ENCODE measurements around the gene PRELID1.
"Not testable (repeated sequence)": the region's sequence is repeated elsewhere in the genome, so short reads cannot be mapped to it uniquely, and the experiment has no call there.

The PRELID1 gene, protein sequence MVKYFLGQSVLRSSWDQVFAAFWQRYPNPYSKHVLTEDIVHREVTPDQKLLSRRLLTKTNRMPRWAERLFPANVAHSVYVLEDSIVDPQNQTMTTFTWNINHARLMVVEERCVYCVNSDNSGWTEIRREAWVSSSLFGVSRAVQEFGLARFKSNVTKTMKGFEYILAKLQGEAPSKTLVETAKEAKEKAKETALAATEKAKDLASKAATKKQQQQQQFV

DNA sequence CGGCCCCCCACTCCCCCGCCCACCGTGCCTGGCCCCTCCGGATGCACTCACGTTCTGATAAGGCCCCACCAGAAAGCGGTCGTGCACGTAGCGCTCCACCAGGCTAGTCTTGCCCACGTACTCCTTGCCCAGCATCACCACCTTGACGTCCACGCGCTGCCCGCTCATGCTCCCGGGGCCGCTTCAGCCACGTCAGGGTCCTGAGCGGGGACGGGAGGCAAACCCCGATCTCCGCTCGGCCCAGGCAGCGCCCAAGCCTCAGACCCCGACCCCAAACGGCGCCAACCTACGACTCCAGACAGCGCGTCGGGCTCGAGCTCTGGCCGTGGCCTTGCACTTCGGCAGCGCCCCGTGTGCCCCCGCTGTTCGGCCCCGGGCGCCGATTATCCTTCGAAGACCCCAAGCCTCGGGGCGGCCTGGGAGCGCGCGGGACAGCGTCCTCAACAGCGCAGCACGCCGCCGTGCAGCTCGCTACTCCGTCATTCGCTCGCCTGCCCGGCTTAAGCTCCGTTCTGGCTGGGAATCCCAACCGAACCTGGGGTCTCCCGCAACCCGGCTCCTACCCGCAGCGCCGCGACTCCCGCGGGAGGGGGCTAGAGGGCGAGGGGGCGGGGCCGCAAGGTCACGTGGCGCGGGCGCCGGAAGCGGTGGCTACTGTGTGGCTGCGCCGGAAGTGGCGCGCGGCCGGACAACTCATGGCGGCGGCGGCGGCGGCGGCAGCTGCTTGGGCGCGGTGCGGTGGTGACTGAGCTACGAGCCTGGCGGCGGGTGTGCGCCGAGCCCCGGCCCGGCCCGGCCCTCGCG, at the start of gene PRELID1, which contains the start of gene RAB24:
Gene PRELID1 (plus strand): TSS at position 679 of the 804 bp plus-strand sequence. CDS start 187 bp downstream, outside the sequence.
Gene RAB24 (minus strand): TSS at position 599 of the 804 bp plus-strand sequence. CDS start 431 bp downstream, at position 168.
- peak; percentile 90 for DNase-seq

GRCh38 chr5:177256296-177256695, 47.3 kb upstream of the PRELID1 start:
- DNase-seq, result no peak

DNA sequence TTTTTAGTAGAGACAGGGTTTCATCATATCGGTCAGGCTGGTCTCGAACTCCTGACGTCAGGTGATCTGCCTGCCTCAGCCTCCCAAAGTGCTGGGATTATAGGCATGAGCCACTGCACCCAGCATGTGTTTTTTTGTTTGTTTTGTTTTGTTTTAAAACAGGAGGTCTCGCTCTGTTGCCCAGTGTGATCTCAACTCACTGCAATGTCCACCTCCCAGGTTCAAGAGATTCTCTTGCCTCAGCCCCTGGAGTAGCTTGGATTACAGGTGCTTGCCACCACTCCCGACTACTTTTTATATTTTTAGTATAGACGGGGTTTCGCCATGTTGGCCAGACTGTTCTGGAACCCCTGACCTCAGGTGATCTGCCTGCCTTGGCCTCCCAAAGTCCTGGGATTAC, 44.9 kb upstream of the PRELID1 start:
- DNase-seq, result not testable (repeated sequence)

GRCh38 chr5:177260961-177261360, 42.6 kb upstream of the PRELID1 start:
- no peak for DNase-seq

DNA sequence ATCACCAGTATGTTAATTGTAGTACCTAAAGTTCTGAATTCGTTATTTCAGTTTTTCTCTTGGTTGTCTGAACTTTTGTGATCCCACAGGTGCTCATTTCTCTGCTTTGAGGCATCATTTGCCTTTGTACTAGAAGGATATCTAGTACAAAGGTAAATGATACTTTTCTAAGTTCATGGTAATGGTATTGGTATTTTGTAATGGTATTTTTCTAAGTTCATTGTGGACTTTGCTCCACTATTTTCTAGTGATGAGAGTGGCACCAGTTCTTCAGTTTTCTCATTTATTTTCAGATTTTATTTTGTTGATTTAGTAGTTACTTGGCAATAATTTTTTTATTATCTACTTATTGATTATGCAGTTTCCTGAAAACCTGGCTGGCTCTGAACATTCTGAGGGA, 42.1 kb upstream of the PRELID1 start:
- DNase-seq, result no peak

DNA sequence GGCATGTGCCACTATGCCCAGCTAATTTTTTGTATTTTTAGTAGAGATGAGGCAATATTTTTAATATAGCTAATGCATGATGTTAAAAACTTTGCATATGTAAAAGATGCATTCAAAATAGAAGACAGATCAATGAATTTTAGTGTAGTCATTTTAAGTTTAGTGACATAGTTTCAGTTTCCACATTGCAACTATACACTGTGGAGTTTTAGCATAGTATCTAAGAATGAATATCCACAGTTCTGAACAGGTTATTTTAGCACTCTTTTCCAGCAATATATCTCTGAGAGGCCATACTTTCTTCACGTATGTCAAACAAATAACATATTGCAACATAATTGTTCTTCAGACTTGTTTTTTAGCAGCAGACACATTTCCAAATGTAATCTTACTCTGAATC, 39.4 kb upstream of the PRELID1 start:
- no peak for DNase-seq

DNA sequence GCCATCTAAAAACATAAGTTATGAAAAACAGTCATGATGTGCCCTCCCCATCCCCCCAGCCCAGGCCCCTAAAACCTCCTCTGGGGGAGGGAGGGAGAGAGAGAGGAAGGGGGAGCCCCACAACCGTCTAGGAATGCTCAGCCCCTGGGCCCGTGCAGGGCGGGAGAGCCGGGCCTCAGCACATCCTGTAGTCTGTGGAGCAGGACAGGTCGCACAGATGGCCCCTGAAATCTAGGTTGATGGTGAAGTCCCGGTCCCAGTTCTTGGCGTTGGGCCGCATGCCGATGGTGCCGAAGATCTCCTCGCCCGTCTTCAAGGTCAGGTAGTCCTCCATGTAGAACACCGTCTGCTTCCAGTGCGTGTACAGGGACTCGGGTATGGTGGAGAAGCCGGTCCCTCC, 38.2 kb upstream of the PRELID1 start:
- DNase-seq, result no peak

DNA sequence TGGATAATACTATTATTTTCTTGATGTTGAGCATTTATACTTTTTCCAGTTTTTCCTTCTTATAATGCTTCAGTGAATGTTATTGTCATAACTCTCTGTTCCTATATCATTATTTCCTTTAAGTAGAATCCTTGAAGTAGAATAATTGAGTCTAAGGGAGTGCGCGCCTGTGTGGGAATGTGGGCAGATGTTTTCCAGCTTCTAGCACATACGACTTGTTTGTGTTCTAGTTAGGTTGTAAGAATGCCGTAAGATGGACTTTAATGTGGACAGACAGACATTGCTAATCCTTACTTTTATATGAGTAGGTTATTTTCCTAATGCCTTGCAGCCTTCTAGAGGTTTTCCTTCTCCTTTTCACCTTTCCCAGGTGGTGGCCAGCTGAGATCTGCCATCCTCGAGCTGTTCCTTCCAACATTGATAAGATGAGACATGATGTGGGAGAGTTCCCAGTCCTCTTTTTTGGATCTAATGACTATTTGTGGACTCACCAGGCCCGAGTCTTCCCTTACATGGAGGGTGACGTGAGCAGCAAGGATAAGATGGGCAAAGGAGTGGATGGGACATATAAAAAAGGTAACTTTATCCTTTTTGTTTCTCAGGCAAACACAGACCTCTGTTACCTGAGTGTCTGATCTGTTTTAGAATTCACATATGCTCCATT, 34.2 kb upstream of the PRELID1 start:
- no peak for DNase-seq

- no peak for DNase-seq
Observed at GRCh38 chr5:177269976-177270375, 33.6 kb upstream of the PRELID1 start.

DNA sequence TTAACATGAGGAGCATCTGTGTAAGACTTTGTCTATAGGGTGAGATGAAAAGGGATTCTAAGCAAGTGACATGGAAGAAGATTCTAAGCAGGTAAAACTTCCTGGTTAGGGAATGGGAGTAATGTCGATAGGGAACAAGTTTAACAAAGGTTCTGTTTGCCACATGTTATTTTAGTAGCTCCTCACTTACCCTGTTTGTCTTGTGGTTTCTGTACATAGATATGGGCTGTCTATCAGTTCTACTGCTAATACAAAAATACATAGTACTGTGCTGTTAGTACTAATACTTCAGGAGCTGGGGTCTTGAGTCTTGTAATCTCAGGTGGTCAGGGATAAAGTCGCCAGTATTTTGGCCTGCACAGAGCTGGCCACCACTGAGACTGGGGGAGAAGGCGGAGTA, 32.9 kb upstream of the PRELID1 start:
- DNase-seq, result no peak

- no peak for DNase-seq
Observed at GRCh38 chr5:177271113-177271512, 32.5 kb upstream of the PRELID1 start.

- DNase-seq, result no peak
Observed at GRCh38 chr5:177275883-177276282, 27.7 kb upstream of the PRELID1 start.

DNA sequence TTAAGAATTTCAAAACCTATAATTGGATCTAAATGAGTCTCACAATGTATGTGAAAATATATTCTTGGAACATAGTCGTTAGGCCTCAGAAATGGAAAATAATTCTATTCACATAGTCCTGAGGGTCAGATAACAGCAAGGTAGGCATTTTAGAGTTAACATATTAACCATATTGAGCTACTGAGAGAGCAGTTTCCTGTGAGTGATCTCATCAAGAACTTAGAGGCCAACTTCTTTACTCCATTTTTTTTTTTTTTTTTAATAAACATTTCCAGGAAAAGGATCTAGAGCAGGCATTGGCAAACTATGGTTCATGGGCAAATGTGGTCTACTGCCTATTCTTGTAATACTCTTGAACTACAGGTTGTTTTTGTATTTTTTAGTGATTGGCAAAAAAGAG, 26.7 kb upstream of the PRELID1 start:
- DNase-seq, result no peak

DNA sequence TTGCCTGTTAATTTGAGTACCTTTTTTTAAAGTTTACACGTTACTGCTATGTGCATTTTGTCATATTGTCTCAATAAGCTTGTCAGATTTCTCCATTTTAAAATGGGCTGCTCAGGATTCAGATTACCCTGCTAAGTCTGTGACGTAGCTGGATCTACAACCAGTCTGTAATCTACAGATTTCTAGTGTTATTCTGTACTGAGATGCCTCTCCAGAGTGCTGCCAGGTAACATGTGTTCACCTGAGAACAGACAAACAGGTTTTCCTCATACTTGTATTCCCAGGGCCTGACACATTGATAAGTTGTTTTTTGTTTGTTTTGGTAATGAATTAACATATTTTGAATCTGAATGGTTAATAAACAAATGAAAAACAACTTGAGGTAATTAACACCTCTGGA, 15.4 kb upstream of the PRELID1 start:
- DNase-seq, result no peak

GRCh38 chr5:177290816-177291596, 12.6 kb upstream of the PRELID1 start:
- DNase-seq, result no peak

- DNase-seq, result no peak
Observed at GRCh38 chr5:177291735-177292134, 11.9 kb upstream of the PRELID1 start.

- DNase-seq, result no peak
Observed at GRCh38 chr5:177293819-177294581, 9.6 kb upstream of the PRELID1 start.

GRCh38 chr5:177294632-177295031, 9.0 kb upstream of the PRELID1 start:
- DNase-seq, result no peak

GRCh38 chr5:177295924-177296323, 7.7 kb upstream of the PRELID1 start:
- peak; percentile 59 for DNase-seq

GRCh38 chr5:177296581-177296980, 7.0 kb upstream of the PRELID1 start:
- peak; percentile 21 for DNase-seq

DNA sequence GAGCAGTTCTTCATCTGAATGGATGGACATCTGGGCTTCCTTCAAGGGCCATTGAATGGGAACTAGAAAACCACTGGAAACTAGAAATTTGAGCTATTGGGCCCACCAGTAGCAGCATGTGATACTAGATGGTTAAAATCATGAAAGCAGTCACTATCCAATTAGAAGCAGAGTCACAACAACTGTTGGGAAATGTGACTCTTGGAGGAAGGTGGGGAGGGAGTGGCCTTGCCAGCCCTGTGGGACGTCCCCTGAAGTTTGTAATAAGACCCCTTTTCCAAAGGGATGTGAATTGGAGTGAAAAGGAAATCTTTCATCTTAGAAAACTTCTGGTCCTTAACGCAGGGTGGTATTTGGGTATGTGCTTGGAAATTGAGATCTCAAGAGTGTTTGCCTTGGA, 5.7 kb upstream of the PRELID1 start:
- no peak for DNase-seq

- no peak for DNase-seq
Observed at GRCh38 chr5:177299697-177300096, 3.9 kb upstream of the PRELID1 start.

Measured in inflammatory macrophage treated with lipopolysaccharide for 4 hours (primary cell).